Testis (tissue), 2 donors: ENCODE results near the gene FFAR4.

Source experiments
- CTCF ChIP-seq, 3 experiments: fragments of 450-650 bp in 2 of 3; fragments of 200-600 bp in 1 of 3; sonication (generic) in 1 of 3; IDR thresholded peaks; one replicate each; pipeline ENCODE4 v1.5.1; 2016 to 2019; ENCODE audit warnings: antibody characterized with exemption in 3 of 3, mild to moderate bottlenecking in 2 of 3, moderate library complexity in 1 of 3
- POLR2A ChIP-seq: fragments of 450-650 bp; IDR thresholded peaks from one replicate; pipeline ENCODE4 v1.6.1; 2017; ENCODE audit warnings: antibody characterized with exemption, mild to moderate bottlenecking, moderate library complexity

- no peak for TF ChIP-seq CTCF (IDR thresholded peaks at IDR 0.05)
- no peak for TF ChIP-seq POLR2A
Measured at GRCh38 chr10:93589648-93590562, 23.4 kb downstream of the FFAR4 start.
